Epidermal melanocyte (primary cell): ENCODE results near the gene HS3ST5.
"Not testable (repeated sequence)": the region's sequence is repeated elsewhere in the genome, so short reads cannot be mapped to it uniquely, and the experiment has no call there.

Experiments used
- DNase-seq: peaks from one replicate; pipeline ENCODE4 v3.0.0; 2011; ENCODE audit warnings: low spot score; ENCODE audit not compliant: insufficient read length

HS3ST5 gene

GRCh38 chr6:114055349-114055748 is 287.5 kb downstream of the HS3ST5 start:
- no peak for DNase-seq

DNA sequence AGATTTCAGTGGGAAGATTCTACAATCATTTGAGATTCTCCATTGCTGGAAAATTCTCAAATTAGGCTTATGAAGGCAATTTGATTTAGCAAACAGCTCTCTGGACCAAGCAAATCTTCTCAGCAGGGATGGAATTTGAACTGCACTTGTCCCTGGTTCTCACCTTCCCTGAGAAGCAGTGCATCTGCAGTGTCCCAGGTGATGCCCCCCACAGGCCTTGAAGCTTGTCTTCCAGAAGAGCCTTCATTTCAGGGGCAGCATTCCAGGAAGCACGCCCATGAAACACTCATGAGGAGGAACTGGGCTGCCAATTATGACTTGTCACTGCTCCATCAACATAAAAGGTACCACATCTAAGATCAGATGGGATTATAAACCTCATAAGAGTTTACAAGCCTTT is 289.0 kb downstream of the HS3ST5 start:
- no peak for DNase-seq

GRCh38 chr6:114052141-114052540 is 290.7 kb downstream of the HS3ST5 start:
- DNase-seq = no peak

DNA sequence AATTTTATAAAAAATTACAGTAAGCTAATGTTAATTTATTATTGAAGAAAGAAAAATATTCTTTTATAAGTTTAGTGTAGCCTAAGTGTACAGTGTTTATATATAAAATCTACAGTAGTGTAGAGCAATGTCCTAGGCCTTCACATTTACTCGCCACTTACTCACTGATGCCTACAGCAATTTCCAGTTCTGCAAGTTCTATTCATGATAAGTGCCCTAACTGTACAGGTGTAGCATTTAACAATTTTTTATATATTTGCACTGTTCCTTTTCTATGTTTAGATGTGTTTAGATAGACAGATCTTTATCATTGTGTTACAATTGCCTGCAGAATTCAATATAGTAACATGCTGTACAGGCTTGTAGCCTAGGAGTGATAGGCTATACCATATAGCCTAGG is 291.8 kb downstream of the HS3ST5 start:
- no peak for DNase-seq

GRCh38 chr6:114049367-114049966 is 293.4 kb downstream of the HS3ST5 start:
- DNase-seq = no peak

DNA sequence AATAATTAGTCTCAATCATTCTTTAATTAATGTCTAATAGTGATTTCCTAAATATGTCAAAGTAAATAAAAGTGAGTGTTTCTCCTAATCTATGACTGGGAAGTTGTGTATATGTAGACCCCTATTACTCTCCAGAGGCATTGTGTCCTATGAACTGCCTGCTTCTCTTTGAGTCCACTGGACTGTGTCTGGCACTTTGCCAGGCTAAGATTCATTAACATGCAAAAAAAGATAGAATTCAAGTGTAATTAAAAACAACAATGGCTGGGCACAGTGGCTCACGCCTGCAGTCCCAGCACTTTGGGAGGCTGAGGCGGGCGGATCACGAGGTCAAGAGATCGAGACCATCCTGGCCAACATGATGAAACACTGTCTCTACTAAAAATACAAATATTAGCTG is 298.3 kb downstream of the HS3ST5 start:
- DNase-seq = not testable (repeated sequence)

- DNase-seq = no peak
These were observed 300.4 kb downstream of the HS3ST5 start for GRCh38 chr6:114042267-114043016.

GRCh38 chr6:114040871-114041270 is 302.0 kb downstream of the HS3ST5 start:
- no peak for DNase-seq

GRCh38 chr6:114039841-114040240 is 303.0 kb downstream of the HS3ST5 start:
- DNase-seq = no peak

GRCh38 chr6:114033606-114034005 is 309.2 kb downstream of the HS3ST5 start:
- no peak for DNase-seq

GRCh38 chr6:114032721-114033120 is 310.1 kb downstream of the HS3ST5 start:
- no peak for DNase-seq

DNA sequence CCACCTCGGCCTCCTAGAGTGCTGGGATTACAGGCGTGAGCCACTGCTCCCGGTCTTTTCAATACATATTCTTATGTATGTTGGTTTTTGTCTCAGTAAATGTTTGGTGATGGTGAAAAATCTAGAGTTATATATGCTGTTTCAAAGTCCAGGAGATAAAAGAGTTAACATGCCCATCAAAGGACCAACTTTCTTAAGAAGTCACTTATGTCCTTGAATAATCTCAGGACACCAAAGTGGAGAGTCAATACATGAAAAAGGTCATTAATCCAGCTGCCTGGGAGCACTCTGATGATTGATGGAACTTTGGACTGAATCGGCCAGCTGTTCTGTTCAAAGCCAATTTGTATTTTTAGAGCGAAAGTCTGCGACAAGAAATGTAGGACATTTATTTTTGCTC is 312.1 kb downstream of the HS3ST5 start:
- DNase-seq = no peak

- DNase-seq = no peak
These were observed 318.1 kb downstream of the HS3ST5 start for GRCh38 chr6:114024746-114025145.

DNA sequence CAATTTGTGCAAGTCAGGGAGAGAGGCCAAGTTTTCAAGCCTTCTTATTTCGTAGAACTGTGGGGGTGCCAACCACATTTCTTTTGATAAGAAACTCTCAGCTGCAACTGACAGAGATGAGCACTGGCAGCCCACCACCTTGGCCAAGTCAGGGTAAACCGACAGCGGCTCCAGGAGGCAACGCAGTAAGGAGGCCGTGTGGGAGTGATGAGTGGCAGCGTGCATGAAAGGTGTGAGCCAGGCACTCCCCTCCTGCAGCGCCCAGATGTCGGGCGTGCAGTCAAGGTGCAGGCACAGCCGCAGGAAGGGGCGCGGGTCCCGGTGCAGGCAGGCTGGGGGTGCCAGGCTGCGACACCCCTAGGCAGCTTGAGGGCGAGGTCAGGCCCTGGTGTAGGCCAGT is 322.6 kb downstream of the HS3ST5 start:
- no peak for DNase-seq

- DNase-seq = not testable (repeated sequence)
These were observed 325.7 kb downstream of the HS3ST5 start for GRCh38 chr6:114017146-114017545.

GRCh38 chr6:114014106-114014505 is 328.7 kb downstream of the HS3ST5 start:
- not testable (repeated sequence) for DNase-seq

GRCh38 chr6:114011486-114011885 is 331.3 kb downstream of the HS3ST5 start:
- not testable (repeated sequence) for DNase-seq

GRCh38 chr6:114010540-114010939 is 332.3 kb downstream of the HS3ST5 start:
- DNase-seq = no peak

- no peak for DNase-seq
These were observed 333.6 kb downstream of the HS3ST5 start for GRCh38 chr6:114009192-114009591.

DNA sequence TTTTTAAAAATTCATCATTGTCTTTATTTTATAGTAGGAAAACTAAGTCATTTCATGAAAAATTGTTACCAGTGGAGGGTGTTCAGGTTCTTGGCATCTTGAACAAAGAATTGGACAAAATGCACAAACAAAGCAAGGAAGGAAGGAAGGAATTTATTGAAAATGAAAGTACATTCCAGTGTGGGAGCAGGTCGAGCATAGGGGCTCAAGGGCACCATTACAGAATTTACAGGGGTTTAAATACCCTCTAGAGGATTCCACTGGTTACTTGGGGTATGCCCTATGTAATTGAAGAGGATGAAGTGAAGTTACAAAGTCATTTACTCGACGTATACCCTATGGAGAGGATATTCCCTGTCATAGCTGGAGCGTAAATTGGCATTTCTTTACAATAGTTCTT is 334.5 kb downstream of the HS3ST5 start:
- no peak for DNase-seq

GRCh38 chr6:114007516-114007915 is 335.3 kb downstream of the HS3ST5 start:
- DNase-seq = no peak
